ENCODE measurements around the gene NFKB1.

NFKB1 gene

DNA sequence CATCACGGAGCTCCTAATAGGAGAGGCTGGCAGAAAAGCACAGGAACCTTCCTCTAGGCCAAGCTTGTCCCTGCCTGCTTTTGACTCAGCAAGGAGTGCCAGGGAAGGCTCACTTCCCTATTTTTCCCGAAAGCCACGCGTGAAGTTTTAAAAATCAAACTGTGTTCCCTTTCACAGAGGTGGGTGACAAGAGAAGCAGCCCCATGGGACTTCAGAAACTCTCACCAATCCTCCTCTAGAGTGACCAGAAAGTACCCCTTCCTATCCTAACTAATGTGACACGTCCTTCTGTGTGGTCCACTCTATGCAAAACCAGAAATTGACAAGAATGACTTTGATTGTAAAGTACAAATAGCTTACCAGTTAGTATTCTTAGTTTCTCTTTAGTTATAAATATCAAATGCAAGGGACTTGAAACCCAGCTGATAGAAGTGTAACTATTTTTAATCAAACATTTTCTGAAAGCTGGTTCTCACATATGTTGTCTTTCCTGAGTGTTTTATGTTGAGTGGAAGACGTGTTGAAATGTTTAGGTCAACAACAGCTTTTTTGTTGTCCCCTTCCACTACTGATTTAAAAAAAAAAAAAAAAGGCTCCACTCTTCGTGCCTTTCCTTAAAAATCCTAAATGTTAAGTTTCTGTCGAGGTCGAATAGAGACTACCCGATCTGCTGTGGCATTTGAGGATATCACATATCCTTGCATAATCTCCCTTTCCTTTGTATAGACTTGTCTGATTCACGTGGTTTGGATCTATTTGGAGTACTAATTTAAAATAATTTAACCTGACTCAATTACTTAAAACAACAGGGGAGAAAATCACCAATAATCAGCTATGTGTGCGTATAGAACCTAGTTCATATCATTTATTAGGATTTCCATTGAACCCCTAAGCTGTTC, 42.1 kb downstream of the NFKB1 start:
- no peaks in the 10 kb centered on the region for H3K36me3 ChIP-seq (ENCODE audit: control insufficient read depth, insufficient read depth, low read length)
- TF ChIP-seq, protein P1, sequence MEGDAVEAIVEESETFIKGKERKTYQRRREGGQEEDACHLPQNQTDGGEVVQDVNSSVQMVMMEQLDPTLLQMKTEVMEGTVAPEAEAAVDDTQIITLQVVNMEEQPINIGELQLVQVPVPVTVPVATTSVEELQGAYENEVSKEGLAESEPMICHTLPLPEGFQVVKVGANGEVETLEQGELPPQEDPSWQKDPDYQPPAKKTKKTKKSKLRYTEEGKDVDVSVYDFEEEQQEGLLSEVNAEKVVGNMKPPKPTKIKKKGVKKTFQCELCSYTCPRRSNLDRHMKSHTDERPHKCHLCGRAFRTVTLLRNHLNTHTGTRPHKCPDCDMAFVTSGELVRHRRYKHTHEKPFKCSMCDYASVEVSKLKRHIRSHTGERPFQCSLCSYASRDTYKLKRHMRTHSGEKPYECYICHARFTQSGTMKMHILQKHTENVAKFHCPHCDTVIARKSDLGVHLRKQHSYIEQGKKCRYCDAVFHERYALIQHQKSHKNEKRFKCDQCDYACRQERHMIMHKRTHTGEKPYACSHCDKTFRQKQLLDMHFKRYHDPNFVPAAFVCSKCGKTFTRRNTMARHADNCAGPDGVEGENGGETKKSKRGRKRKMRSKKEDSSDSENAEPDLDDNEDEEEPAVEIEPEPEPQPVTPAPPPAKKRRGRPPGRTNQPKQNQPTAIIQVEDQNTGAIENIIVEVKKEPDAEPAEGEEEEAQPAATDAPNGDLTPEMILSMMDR (IDR thresholded peaks at IDR 0.05) = no peak
- H3K9ac ChIP-seq = no peak overlapping the region
- H3K4me2 ChIP-seq (ENCODE audit: low read length) = no peak overlapping the region
- H3K4me1 ChIP-seq = no peaks in the 10 kb centered on the region
- H3K27me3 ChIP-seq (ENCODE audit: control insufficient read depth, insufficient read depth, low read length) = no peaks in the 10 kb centered on the region
- no peak overlapping the region for H3K4me3 ChIP-seq (ENCODE audit: low read depth, low read length)
- H3K27ac ChIP-seq = no peak overlapping the region
- no peak overlapping the region for H2AFZ ChIP-seq
- no peaks in the 10 kb centered on the region for H3K79me2 ChIP-seq
- no peaks in the 10 kb centered on the region for H3K9me3 ChIP-seq (ENCODE audit: control insufficient read depth, low read length)

GRCh38 chr4:102546635-102547034, 45.5 kb downstream of the NFKB1 start:
- H3K9me3 ChIP-seq (ENCODE audit: control insufficient read depth, low read length) = no peaks in the 10 kb centered on the region
- no peaks in the 10 kb centered on the region for H3K27me3 ChIP-seq (ENCODE audit: control insufficient read depth, insufficient read depth, low read length)
- no peak overlapping the region for H3K9ac ChIP-seq
- TF ChIP-seq, protein P1 (IDR thresholded peaks at IDR 0.05) = no peak
- H3K4me1 ChIP-seq = no peaks in the 10 kb centered on the region
- H3K79me2 ChIP-seq = no peaks in the 10 kb centered on the region
- no peak overlapping the region for H3K27ac ChIP-seq
- no peaks in the 10 kb centered on the region for H3K36me3 ChIP-seq (ENCODE audit: control insufficient read depth, insufficient read depth, low read length)
- no peak overlapping the region for H3K4me2 ChIP-seq (ENCODE audit: low read length)
- no peak overlapping the region for H3K4me3 ChIP-seq (ENCODE audit: low read depth, low read length)
- no peak overlapping the region for H2AFZ ChIP-seq

GRCh38 chr4:102547973-102548372, 46.8 kb downstream of the NFKB1 start:
- H3K27me3 ChIP-seq (ENCODE audit: control insufficient read depth, insufficient read depth, low read length) = no peaks in the 10 kb centered on the region
- H3K4me3 ChIP-seq (ENCODE audit: low read depth, low read length) = no peak overlapping the region
- H3K9ac ChIP-seq = no peak overlapping the region
- H3K27ac ChIP-seq = no peak overlapping the region
- no peak overlapping the region for H2AFZ ChIP-seq
- H3K79me2 ChIP-seq = no peaks in the 10 kb centered on the region
- TF ChIP-seq, protein P1 (IDR thresholded peaks at IDR 0.05) = no peak
- H3K9me3 ChIP-seq (ENCODE audit: control insufficient read depth, low read length) = no peaks in the 10 kb centered on the region
- H3K4me2 ChIP-seq (ENCODE audit: low read length) = no peak overlapping the region
- no peaks in the 10 kb centered on the region for H3K4me1 ChIP-seq
- H3K36me3 ChIP-seq (ENCODE audit: control insufficient read depth, insufficient read depth, low read length) = no peaks in the 10 kb centered on the region

GRCh38 chr4:102551958-102552565, 50.9 kb downstream of the NFKB1 start:
- no peaks in the 10 kb centered on the region for H3K4me1 ChIP-seq
- no peak overlapping the region for H3K4me2 ChIP-seq (ENCODE audit: low read length)
- H3K27ac ChIP-seq = no peak overlapping the region
- H3K36me3 ChIP-seq (ENCODE audit: control insufficient read depth, insufficient read depth, low read length) = no peaks in the 10 kb centered on the region
- TF ChIP-seq, protein P1 (IDR thresholded peaks at IDR 0.05) = no peak
- no peaks in the 10 kb centered on the region for H3K79me2 ChIP-seq
- no peak overlapping the region for H3K4me3 ChIP-seq (ENCODE audit: low read depth, low read length)
- no peak overlapping the region for H3K9ac ChIP-seq
- H3K27me3 ChIP-seq (ENCODE audit: control insufficient read depth, insufficient read depth, low read length) = no peaks in the 10 kb centered on the region
- no peak overlapping the region for H2AFZ ChIP-seq
- H3K9me3 ChIP-seq (ENCODE audit: control insufficient read depth, low read length) = no peaks in the 10 kb centered on the region
